ENCODE data around the gene GPR141. TPM values are rescaled to one million over a fixed set of nuclear protein-coding genes. Genes with fewer than 3 reads are reported as not detected.
A peak's percentile ranks its signal among the peaks of the same experiment; 100 is the strongest.

Gene GPR141
- total RNA-seq, 1 donor from 2014 or later, result not detected

- FAIRE-seq, result no peak
- no peak for DNase-seq (ENCODE audit: low spot score in 2 of 2)
Observed at GRCh38 chr7:37729181-37729580, 45.6 kb downstream of the GPR141 start.

- FAIRE-seq (no peak), DNase-seq (ENCODE audit: low spot score in 2 of 2) (no peak)
Observed at GRCh38 chr7:37730501-37730900, 46.9 kb downstream of the GPR141 start.

GRCh38 chr7:37732253-37732652 is 48.7 kb downstream of the GPR141 start:
- DNase-seq (ENCODE audit: low spot score in 2 of 2) (peak in 1 of 2 donors; percentile 9), FAIRE-seq (no peak)

- no peak for DNase-seq (ENCODE audit: low spot score in 2 of 2)
- no peak for FAIRE-seq
Observed at GRCh38 chr7:37732888-37733287, 49.3 kb downstream of the GPR141 start.

GRCh38 chr7:37735196-37735595 is 51.6 kb downstream of the GPR141 start:
- DNase-seq (ENCODE audit: low spot score in 2 of 2), result no peak
- no peak for FAIRE-seq

GRCh38 chr7:37738321-37738720 is 54.8 kb downstream of the GPR141 start:
- no peak for FAIRE-seq

GRCh38 chr7:37740398-37740797 is 56.8 kb downstream of the GPR141 start:
- FAIRE-seq, result no peak

More at GRCh38 chr7:37738321-37738720, 54.8 kb downstream of the GPR141 start:
- no peak for DNase-seq (ENCODE audit: low spot score in 2 of 2)

GRCh38 chr7:37741776-37742175 is 58.2 kb downstream of the GPR141 start:
- DNase-seq (ENCODE audit: low spot score in 2 of 2), result no peak

More at GRCh38 chr7:37740398-37740797, 56.8 kb downstream of the GPR141 start:
- no peak for DNase-seq (ENCODE audit: low spot score in 2 of 2)

GRCh38 chr7:37751096-37751495 is 67.5 kb downstream of the GPR141 start:
- DNase-seq (ENCODE audit: low spot score in 2 of 2), result no peak
- FAIRE-seq, result no peak

More at GRCh38 chr7:37741776-37742175, 58.2 kb downstream of the GPR141 start:
- no peak for FAIRE-seq

- DNase-seq (ENCODE audit: low spot score in 2 of 2), result no peak
- FAIRE-seq, result no peak
Observed at GRCh38 chr7:37753398-37754050, 70.0 kb downstream of the GPR141 start.

- DNase-seq (ENCODE audit: low spot score in 2 of 2) (no peak), FAIRE-seq (no peak)
Observed at GRCh38 chr7:37756797-37757551, 73.4 kb downstream of the GPR141 start.

- DNase-seq (ENCODE audit: low spot score in 2 of 2), result no peak
- FAIRE-seq, result no peak
Observed at GRCh38 chr7:37757563-37757962, 74.0 kb downstream of the GPR141 start.

- no peak for FAIRE-seq
- no peak for DNase-seq (ENCODE audit: low spot score in 2 of 2)
Observed at GRCh38 chr7:37758501-37759045, 75.0 kb downstream of the GPR141 start.

- peak in 1 of 2 donors; percentile 7 for DNase-seq (ENCODE audit: low spot score in 2 of 2)
- FAIRE-seq, result no peak
Observed at GRCh38 chr7:37759526-37759925, 76.0 kb downstream of the GPR141 start.

- no peak for FAIRE-seq
- no peak for DNase-seq (ENCODE audit: low spot score in 2 of 2)
Observed at GRCh38 chr7:37765421-37765829, 81.9 kb downstream of the GPR141 start.

- no peak for FAIRE-seq
- no peak for DNase-seq (ENCODE audit: low spot score in 2 of 2)
Observed at GRCh38 chr7:37765872-37766525, 82.4 kb downstream of the GPR141 start.

GRCh38 chr7:37768611-37769010 is 85.0 kb downstream of the GPR141 start:
- FAIRE-seq, result no peak
- DNase-seq (ENCODE audit: low spot score in 2 of 2), result no peak

- FAIRE-seq (no peak), DNase-seq (ENCODE audit: low spot score in 2 of 2) (no peak)
Observed at GRCh38 chr7:37769291-37769690, 85.7 kb downstream of the GPR141 start.

GRCh38 chr7:37769726-37770125 is 86.2 kb downstream of the GPR141 start:
- FAIRE-seq (no peak), DNase-seq (ENCODE audit: low spot score in 2 of 2) (no peak)

- DNase-seq (ENCODE audit: low spot score in 2 of 2) (no peak), FAIRE-seq (no peak)
Observed at GRCh38 chr7:37770838-37771237, 87.3 kb downstream of the GPR141 start.

- FAIRE-seq, result no peak
- DNase-seq (ENCODE audit: low spot score in 2 of 2), result no peak
Observed at GRCh38 chr7:37771342-37771741, 87.8 kb downstream of the GPR141 start.

All from frontal cortex (tissue), 4 donors.